Activated B cell treated with CpG ODN at 0.5 μM for 24 hours (primary cell): ENCODE results near the gene EGR1. TPM values are rescaled to one million over a fixed set of nuclear protein-coding genes. Genes with fewer than 3 reads are reported as not detected.

Experiments
- ATAC-seq: fragments of 200-7000 bp; cut with Tn5 transposase; one replicate; pipeline ENCODE4 v1.10.0; 2021; ENCODE audit warnings: low read depth, mild to moderate bottlenecking, moderate library complexity
- CTCF ChIA-PET: fragments of 350-600 bp; sonication (Branson Sonifier 250); formaldehyde crosslinking; loops from one replicate; lab custom pipeline; 2021; ENCODE audit warnings: antibody characterized with exemption; lab: Charles Lee
- POLR2A ChIA-PET: fragments of 350-600 bp; sonication (Branson Sonifier 250); formaldehyde crosslinking; loops from one replicate; lab custom pipeline; 2021; ENCODE audit warnings: antibody characterized with exemption; lab: Charles Lee
- DNase-seq: peaks from one replicate; pipeline ENCODE4 v3.0.0; 2022
- H3K27ac Mint-ChIP-seq: one replicate; pipeline ENCODE4 v1.8.0; 2020; ENCODE audit warnings: mixed read lengths
- H3K27me3 Mint-ChIP-seq: one replicate; pipeline ENCODE4 v1.8.0; 2021; ENCODE audit warnings: mixed read lengths
- H3K36me3 Mint-ChIP-seq: one replicate; pipeline ENCODE4 v1.8.0; 2021; ENCODE audit warnings: low read depth, mixed read lengths
- H3K4me1 Mint-ChIP-seq: one replicate; pipeline ENCODE4 v1.8.0; 2021; ENCODE audit warnings: mixed read lengths
- H3K4me3 Mint-ChIP-seq: one replicate; pipeline ENCODE4 v1.8.0; 2020; ENCODE audit warnings: mild to moderate bottlenecking, mixed read lengths
- H3K9me3 Mint-ChIP-seq: one replicate; pipeline ENCODE4 v1.8.0; 2020; ENCODE audit warnings: mixed read lengths
- intact Hi-C: fragments of 100-400 bp; cut with micrococcal nuclease; formaldehyde crosslinking; loops from one replicate; pipeline ENCODE4 v1.15.1; 2024
- total RNA-seq: library from RNA; stranded (reverse); gene quantifications from 2 replicates; pipeline ENCODE4 v1.2.3, GENCODE V29; 2022
- TF ChIP-seq, protein P1 (sequence below): fragments of 200-600 bp; IDR thresholded peaks from one replicate; pipeline ENCODE4 v1.8.0; 2022; ENCODE audit warnings: antibody characterized with exemption, mild to moderate bottlenecking

EGR1 gene
- total RNA-seq, 1 donor from 2014 or later: 14.2 TPM

DNA sequence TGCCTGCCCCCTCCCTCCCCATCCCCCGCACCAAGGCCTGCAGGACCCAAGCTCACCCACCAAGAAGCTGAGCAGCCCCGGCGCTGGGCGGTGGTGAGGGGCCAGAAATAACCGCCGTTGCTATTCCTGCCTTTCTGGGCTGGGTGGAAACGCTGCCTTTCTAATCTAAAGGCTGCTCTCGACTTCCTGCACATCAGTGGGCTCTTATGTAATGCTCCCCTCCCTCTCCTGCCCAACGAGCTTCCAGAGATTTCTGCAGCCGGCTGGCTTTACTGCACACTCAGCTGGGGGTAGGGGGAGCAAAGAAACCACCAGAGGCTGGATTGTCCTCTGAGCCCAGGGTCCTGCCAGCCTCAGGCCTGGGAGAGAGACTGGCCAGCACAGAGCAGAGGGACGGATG is 6.9 kb upstream of the EGR1 start:
- H3K4me1 Mint-ChIP-seq: peaks cover 36% of the 10 kb centered on the region
- no peak for DNase-seq
- TF ChIP-seq, protein P1, sequence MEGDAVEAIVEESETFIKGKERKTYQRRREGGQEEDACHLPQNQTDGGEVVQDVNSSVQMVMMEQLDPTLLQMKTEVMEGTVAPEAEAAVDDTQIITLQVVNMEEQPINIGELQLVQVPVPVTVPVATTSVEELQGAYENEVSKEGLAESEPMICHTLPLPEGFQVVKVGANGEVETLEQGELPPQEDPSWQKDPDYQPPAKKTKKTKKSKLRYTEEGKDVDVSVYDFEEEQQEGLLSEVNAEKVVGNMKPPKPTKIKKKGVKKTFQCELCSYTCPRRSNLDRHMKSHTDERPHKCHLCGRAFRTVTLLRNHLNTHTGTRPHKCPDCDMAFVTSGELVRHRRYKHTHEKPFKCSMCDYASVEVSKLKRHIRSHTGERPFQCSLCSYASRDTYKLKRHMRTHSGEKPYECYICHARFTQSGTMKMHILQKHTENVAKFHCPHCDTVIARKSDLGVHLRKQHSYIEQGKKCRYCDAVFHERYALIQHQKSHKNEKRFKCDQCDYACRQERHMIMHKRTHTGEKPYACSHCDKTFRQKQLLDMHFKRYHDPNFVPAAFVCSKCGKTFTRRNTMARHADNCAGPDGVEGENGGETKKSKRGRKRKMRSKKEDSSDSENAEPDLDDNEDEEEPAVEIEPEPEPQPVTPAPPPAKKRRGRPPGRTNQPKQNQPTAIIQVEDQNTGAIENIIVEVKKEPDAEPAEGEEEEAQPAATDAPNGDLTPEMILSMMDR: no peak
- no peaks in the 10 kb centered on the region for H3K27me3 Mint-ChIP-seq
- ATAC-seq: no peak
- POLR2A ChIA-PET: no interaction called here
- H3K36me3 Mint-ChIP-seq: no peaks in the 10 kb centered on the region
- no peaks in the 10 kb centered on the region for H3K9me3 Mint-ChIP-seq
- no peak overlapping the region for H3K27ac Mint-ChIP-seq
- H3K4me3 Mint-ChIP-seq: no peak overlapping the region
- CTCF ChIA-PET: no interaction called here
- intact Hi-C loops: no loop called here

DNA sequence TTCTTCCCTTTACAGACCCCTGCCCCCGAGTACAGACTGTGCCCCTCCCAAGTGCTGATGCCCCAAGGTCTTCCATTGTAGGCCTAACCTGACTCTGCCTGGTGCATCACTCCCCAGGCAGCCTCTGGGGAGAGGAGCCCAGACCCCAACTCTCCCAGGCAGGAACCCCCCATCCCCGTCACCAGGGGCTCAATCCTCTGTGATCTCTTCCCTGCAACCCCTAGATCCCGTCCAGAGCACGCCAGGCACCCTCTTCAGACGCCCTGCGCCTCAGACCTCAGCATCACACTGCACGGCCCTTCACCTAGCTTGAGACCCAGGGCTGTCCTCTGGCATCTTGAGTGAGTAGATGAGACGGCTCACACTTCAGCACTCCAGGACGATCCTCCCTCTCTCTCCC is 6.4 kb upstream of the EGR1 start:
- intact Hi-C loops: no loop called here
- CTCF ChIA-PET: interaction anchor here (0.9 kb wide), 1 partner anchor 8 kb away, joined by 8 read pairs; no protein-coding TSS in a partner anchor
- Mint-ChIP-seq H3K27ac (peak overlapping the region; percentile 76), H3K9me3 (no peaks in the 10 kb centered on the region), H3K4me1 (peaks cover 36% of the 10 kb centered on the region), H3K36me3 (no peaks in the 10 kb centered on the region), H3K4me3 (peak overlapping the region; percentile 33), H3K27me3 (no peaks in the 10 kb centered on the region)
- TF ChIP-seq, protein P1: no peak
- POLR2A ChIA-PET: interaction anchor here (0.6 kb wide), 1 partner anchor 105 kb away, joined by 3 read pairs; no protein-coding TSS in a partner anchor
- ATAC-seq (no peak), DNase-seq (no peak)

DNA sequence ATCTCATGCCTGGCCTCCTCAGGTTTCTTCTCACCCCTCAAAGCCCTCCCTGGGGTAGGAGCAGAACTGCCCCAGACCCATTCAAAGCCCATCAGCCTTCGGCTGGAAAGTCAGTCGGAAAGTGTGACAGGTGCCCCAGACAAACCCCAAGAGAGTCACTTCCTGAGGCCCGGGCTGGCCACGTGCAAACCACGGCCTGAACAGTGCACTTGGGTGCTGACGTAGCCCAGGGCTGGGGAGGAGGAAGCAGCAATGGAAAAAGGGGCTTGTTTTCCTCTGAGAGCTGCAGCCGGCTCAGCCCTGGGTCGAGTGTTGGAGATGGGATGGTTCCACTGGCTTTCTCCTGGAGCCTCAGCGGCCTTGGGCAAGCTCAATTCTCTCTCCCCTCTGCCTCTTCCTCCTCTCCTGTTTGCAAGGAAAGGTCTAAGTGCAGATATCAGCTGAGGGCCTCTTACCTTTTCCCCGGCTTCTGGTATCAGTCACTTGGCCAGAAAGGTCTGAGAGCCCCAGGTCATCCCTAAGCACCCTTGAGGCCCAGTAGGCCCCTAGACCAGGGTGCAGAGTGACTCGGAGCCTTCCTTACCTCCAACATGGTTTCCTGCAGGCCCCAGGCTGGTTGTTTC is 5.9 kb upstream of the EGR1 start:
- Mint-ChIP-seq H3K9me3 (no peaks in the 10 kb centered on the region), H3K27me3 (no peaks in the 10 kb centered on the region), H3K4me3 (peak overlapping the region; percentile 33), H3K27ac (peak overlapping the region; percentile 76), H3K4me1 (peaks cover 36% of the 10 kb centered on the region), H3K36me3 (no peaks in the 10 kb centered on the region)
- peak; percentile 48 for DNase-seq
- ATAC-seq: peak; percentile 31
- TF ChIP-seq, protein P1: no peak
- POLR2A ChIA-PET: interaction anchor here (0.6 to 0.7 kb wide), 2 partner anchors 106 to 246 kb away, joined by 3 read pairs; no protein-coding TSS in a partner anchor
- intact Hi-C loops: no loop called here
- CTCF ChIA-PET: interaction anchor here (0.9 kb wide), 1 partner anchor 9 kb away, joined by 8 read pairs; no protein-coding TSS in a partner anchor

DNA sequence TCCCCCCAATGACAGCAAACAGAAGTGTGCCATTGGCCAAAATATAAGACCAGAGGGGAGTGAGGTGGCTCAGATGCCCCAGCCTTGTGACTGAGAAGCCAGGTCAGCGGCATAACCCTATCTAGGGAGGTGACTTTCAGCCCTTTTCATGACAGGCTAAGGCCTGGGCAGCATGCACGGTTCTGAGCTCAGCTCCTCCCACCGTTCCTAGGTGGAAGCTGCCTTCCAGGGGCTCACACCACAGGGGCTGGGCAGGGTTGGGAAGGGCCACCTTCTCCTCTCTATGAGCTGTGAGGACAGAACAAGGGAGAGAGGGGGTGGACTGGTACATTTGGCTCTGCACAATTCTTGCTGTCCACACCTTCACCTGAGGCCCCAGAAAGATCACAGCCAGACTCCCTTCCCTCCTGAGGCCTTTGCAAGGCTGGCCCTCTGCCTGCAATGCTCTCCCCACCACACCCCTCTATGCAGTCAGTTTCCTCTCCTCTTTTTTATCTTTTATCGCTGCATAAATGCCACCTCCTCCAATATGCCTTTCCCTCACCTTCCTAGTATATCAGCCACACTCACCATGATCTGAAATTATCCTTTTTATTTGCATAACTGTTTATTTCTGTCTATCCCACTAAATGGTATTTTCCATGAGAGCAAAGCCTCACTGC is 5.1 kb upstream of the EGR1 start:
- Mint-ChIP-seq H3K27ac (no peak overlapping the region), H3K36me3 (no peaks in the 10 kb centered on the region), H3K9me3 (no peaks in the 10 kb centered on the region), H3K4me3 (no peak overlapping the region), H3K4me1 (peaks cover 36% of the 10 kb centered on the region), H3K27me3 (no peaks in the 10 kb centered on the region)
- ChIA-PET CTCF (interaction anchor here (0.9 kb wide), 1 partner anchor 10 kb away, joined by 8 read pairs; no protein-coding TSS in a partner anchor), POLR2A (interaction anchor here (0.5 to 0.7 kb wide), 3 partner anchors 26 to 1934 kb away, joined by 3 to 5 read pairs (median 4); no protein-coding TSS in a partner anchor)
- TF ChIP-seq, protein P1: no peak
- DNase-seq: no peak
- intact Hi-C loops: loop anchor here (10.0 kb wide), 2 partner anchors 815 to 945 kb away; partner anchors contain the start of gene SPATA24
- no peak for ATAC-seq
